HG02571 (cell line): ENCODE results near the gene SSRP1.

Experiments
- ATAC-seq: cut with Tn5 transposase; IDR thresholded peaks from one replicate; pipeline ENCODE4 v1.9.1; 2021; ENCODE audit warnings: mild to moderate bottlenecking, moderate library complexity; ENCODE audit not compliant: unreplicated experiment

SSRP1 gene

GRCh38 chr11:57276169-57276970, 59.3 kb downstream of the SSRP1 start:
- no peak for ATAC-seq
